ENCODE data around the gene C17orf113. TPM values are rescaled to one million over a fixed set of nuclear protein-coding genes. Genes with fewer than 3 reads are reported as not detected.
"Not testable (repeated sequence)": the region's sequence is repeated elsewhere in the genome, so short reads cannot be mapped to it uniquely, and the experiment has no call there.

C17orf113 gene
- total and polyA plus RNA-seq, 8 donors, result 1.2 to 2.2 (median 1.8) TPM

DNA sequence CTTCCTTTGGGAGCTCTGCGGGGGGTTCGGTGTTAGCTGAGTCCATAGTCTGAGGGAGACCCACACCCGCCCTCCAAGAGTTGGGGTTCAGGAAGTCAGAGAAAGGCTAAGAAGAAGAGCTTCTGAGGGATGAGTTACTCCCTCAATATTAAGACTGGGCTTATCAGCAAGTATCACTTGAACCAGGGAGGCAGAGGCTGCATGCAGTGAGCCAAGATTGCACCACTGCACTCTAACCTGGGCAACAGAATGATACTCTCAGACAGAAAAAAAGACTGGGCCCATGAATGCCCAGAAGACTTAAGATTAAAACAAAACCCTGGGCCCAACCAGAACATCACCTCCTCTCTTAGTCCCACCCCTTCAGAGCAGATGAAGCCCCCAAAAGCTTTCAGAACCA is 24.5 kb downstream of the C17orf113 start:
- FAIRE-seq (no peak), DNase-seq (no peak), ATAC-seq (no peak)
- TF ChIP-seq, protein P1, sequence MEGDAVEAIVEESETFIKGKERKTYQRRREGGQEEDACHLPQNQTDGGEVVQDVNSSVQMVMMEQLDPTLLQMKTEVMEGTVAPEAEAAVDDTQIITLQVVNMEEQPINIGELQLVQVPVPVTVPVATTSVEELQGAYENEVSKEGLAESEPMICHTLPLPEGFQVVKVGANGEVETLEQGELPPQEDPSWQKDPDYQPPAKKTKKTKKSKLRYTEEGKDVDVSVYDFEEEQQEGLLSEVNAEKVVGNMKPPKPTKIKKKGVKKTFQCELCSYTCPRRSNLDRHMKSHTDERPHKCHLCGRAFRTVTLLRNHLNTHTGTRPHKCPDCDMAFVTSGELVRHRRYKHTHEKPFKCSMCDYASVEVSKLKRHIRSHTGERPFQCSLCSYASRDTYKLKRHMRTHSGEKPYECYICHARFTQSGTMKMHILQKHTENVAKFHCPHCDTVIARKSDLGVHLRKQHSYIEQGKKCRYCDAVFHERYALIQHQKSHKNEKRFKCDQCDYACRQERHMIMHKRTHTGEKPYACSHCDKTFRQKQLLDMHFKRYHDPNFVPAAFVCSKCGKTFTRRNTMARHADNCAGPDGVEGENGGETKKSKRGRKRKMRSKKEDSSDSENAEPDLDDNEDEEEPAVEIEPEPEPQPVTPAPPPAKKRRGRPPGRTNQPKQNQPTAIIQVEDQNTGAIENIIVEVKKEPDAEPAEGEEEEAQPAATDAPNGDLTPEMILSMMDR (IDR thresholded peaks at IDR 0.05), result no peak
- Histone ChIP-seq H3K4me3 (no peak overlapping the region), H3K4me1 (peaks cover 4 to 18% (median 5%) of the 10 kb centered on the region in 3 donors), H3K9me3 (no peaks in the 10 kb centered on the region), H3K36me3 (peaks cover 0 to 14% (median 10%) of the 10 kb centered on the region in 3 donors), H3K27me3 (no peaks in the 10 kb centered on the region), H3K27ac (no peak overlapping the region)
- 92 to 93% methylated on average over 3 of the region's 3 CpGs for WGBS, 2 donors
- intact Hi-C loops (cut with DNase I), result loop anchor here in 2 of 3 donors (10.0 kb wide), 2 partner anchors 79 to 89 kb away; partner anchors contain the start of gene DHX58 (in 1 of the 2)

DNA sequence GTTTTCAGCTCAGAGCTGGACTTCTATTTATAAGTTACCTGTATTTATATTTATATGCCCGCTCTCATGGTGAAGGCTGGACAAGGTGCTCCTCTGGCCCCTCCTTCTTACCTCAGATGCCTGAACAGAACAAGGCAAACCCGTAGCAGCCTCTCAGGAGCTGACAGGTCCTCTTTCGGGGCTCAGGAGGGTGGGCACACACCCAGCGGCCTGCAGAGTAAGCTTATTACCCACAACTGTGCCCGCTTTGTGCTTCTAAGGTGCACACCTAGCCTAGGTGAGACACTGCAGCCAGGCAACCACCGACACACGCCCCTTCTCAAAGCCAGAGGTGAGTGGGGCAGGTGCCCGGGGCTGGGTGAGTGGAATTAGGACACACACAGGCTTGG is 25.2 kb downstream of the C17orf113 start:
- H3K27me3 ChIP-seq, result no peaks in the 10 kb centered on the region
- H3K4me1 ChIP-seq, result peaks cover 9 to 23% (median 10%) of the 10 kb centered on the region in 3 donors
- 49 to 51% methylated on average over 8 of the region's 8 CpGs for WGBS, 2 donors
- TF ChIP-seq, protein P1 (IDR thresholded peaks at IDR 0.05), result no peak
- H3K36me3 ChIP-seq, result peaks cover 0 to 14% (median 10%) of the 10 kb centered on the region in 3 donors
- no peak overlapping the region for H3K4me3 ChIP-seq
- ATAC-seq (peak in 1 of 4 donors; percentile 21), FAIRE-seq (no peak), DNase-seq (peak in 1 of 6 donors; percentile 33)
- intact Hi-C loops (cut with DNase I), result loop anchor here in 2 of 3 donors (10.0 kb wide), 2 partner anchors 80 to 90 kb away; partner anchors contain the start of gene DHX58 (in 1 of the 2)
- H3K27ac ChIP-seq, result peak overlapping the region in 2 of 4 donors; percentile 51 to 67
- H3K9me3 ChIP-seq, result no peaks in the 10 kb centered on the region

DNA sequence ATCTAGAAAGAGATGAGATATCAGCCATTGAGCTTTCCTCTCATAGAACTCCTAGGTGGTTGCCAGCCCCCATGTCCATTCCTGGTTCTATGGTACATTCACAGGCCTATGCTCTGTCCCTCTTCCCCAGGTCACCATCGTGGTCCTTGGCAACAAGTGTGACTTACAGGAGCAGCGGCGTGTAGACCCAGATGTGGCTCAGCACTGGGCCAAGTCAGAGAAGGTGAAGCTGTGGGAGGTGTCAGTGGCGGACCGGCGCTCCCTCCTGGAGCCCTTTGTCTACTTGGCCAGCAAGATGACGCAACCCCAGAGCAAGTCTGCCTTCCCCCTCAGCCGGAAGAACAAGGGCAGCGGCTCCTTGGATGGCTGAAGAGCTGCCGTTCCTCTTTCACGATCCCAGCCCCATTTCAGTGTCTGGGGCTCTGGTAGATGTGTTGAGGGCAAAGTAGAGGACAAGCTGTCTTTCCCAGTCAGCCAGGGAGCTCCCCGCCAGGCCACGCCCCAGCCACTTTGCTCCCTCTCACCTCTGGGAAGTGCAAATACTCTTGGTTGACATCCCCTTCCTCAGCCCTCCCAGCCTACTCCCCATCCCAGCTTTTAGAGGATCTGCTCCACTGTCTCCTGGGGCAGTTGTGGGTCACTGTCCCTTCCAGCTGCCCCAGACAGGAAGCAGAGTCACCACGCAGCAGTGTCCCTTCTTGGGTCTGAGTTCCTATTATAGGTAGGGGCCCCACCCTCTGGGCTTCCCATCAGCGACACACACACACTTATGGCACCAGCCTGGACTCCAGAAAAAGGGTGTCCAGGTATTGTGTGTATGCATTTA is 26.7 kb downstream of the C17orf113 start:
- no peaks in the 10 kb centered on the region for H3K9me3 ChIP-seq
- ATAC-seq, result no peak
- H3K4me3 ChIP-seq, result no peak overlapping the region
- peaks cover 9 to 23% (median 10%) of the 10 kb centered on the region in 3 donors for H3K4me1 ChIP-seq
- peak overlapping the region in 2 of 4 donors; percentile 51 to 67 for H3K27ac ChIP-seq
- peaks cover 0 to 14% (median 10%) of the 10 kb centered on the region in 3 donors for H3K36me3 ChIP-seq
- intact Hi-C loops (cut with DNase I), result loop anchor here (5.0 to 10.0 kb wide), 3 partner anchors 81 to 94 kb away; partner anchors contain the start of gene DHX58 (in 1 of the 3)
- peak in 1 of 6 donors; percentile 56 for DNase-seq
- 80 to 83% methylated on average over 15 of the region's 15 CpGs for WGBS, 2 donors
- TF ChIP-seq, protein P1 (IDR thresholded peaks at IDR 0.05), result no peak
- no peaks in the 10 kb centered on the region for H3K27me3 ChIP-seq
- no peak for FAIRE-seq

GRCh38 chr17:42020845-42021244 is 29.6 kb downstream of the C17orf113 start:
- H3K27me3 ChIP-seq, FAIRE-seq, ATAC-seq, DNase-seq, H3K27ac ChIP-seq, H3K9me3 ChIP-seq: not testable (repeated sequence)
- intact Hi-C loops (cut with DNase I), result loop anchor here (5.0 to 10.0 kb wide), 3 partner anchors 84 to 96 kb away; partner anchors contain the start of gene DHX58 (in 1 of the 3)
- H3K4me3 ChIP-seq, result peak overlapping the region in 3 of 4 donors; percentile 85 to 94 (median 88)
- 54 to 64% methylated on average over 8 of the region's 8 CpGs for WGBS, 2 donors
- peaks cover 0 to 14% (median 10%) of the 10 kb centered on the region in 3 donors for H3K36me3 ChIP-seq
- peaks cover 18 to 31% (median 21%) of the 10 kb centered on the region in 3 donors for H3K4me1 ChIP-seq
